GM21367 (cell line): ENCODE results near the gene ZNF716.
"Not testable (repeated sequence)": the region's sequence is repeated elsewhere in the genome, so short reads cannot be mapped to it uniquely, and the experiment has no call there.

Source experiments
- ATAC-seq: cut with Tn5 transposase; IDR thresholded peaks from one replicate; pipeline ENCODE4 v1.9.1; 2021; ENCODE audit not compliant: unreplicated experiment

The ZNF716 gene

GRCh38 chr7:57425969-57426628, 23.9 kb upstream of the ZNF716 start:
- no peak for ATAC-seq

GRCh38 chr7:57426629-57427003, 23.4 kb upstream of the ZNF716 start:
- ATAC-seq, result no peak

GRCh38 chr7:57427146-57427545, 22.8 kb upstream of the ZNF716 start:
- no peak for ATAC-seq

- ATAC-seq, result no peak
These were observed 22.4 kb upstream of the ZNF716 start for GRCh38 chr7:57427594-57427993.

- ATAC-seq, result no peak
These were observed 17.4 kb upstream of the ZNF716 start for GRCh38 chr7:57432583-57432982.

- ATAC-seq, result no peak
These were observed 12.4 kb upstream of the ZNF716 start for GRCh38 chr7:57437581-57437980.

- ATAC-seq, result no peak
These were observed 11.7 kb upstream of the ZNF716 start for GRCh38 chr7:57438244-57438643.

- ATAC-seq, result no peak
These were observed 6.4 kb upstream of the ZNF716 start for GRCh38 chr7:57443567-57443966.

- not testable (repeated sequence) for ATAC-seq
These were observed 19.3 kb downstream of the ZNF716 start for GRCh38 chr7:57469186-57469828.

GRCh38 chr7:57480304-57480703, 30.3 kb downstream of the ZNF716 start:
- ATAC-seq, result not testable (repeated sequence)

GRCh38 chr7:57485022-57485421, 35.0 kb downstream of the ZNF716 start:
- not testable (repeated sequence) for ATAC-seq

- no peak for ATAC-seq
These were observed 38.0 kb downstream of the ZNF716 start for GRCh38 chr7:57487957-57488356.

- not testable (repeated sequence) for ATAC-seq
These were observed 45.1 kb downstream of the ZNF716 start for GRCh38 chr7:57495111-57495510.

- no peak for ATAC-seq
These were observed 46.4 kb downstream of the ZNF716 start for GRCh38 chr7:57496395-57496794.

- ATAC-seq, result no peak
These were observed 55.2 kb downstream of the ZNF716 start for GRCh38 chr7:57505176-57505575.
